ENCODE measurements around the gene TAF1B.

Gene TAF1B

GRCh38 chr2:9867881-9868280, 24.6 kb downstream of the TAF1B start:
- Histone ChIP-seq H3K36me3 (peaks cover 37% of the 10 kb centered on the region), H3K27me3 (no peaks in the 10 kb centered on the region), H3K4me1 (no peaks in the 10 kb centered on the region), H3K9me3 (no peaks in the 10 kb centered on the region), H3K4me3 (ENCODE audit: low read depth, low read length) (no peak overlapping the region)
- no peak for DNase-seq
- no peak for TF ChIP-seq CTCF (IDR thresholded peaks at IDR 0.05; ENCODE audit: low read depth, low read length)

- DNase-seq = no peak
- Histone ChIP-seq H3K9me3 (no peaks in the 10 kb centered on the region), H3K4me1 (no peaks in the 10 kb centered on the region), H3K36me3 (peaks cover 69% of the 10 kb centered on the region), H3K4me3 (ENCODE audit: low read depth, low read length) (no peak overlapping the region), H3K27me3 (no peaks in the 10 kb centered on the region)
- no peak for TF ChIP-seq CTCF (IDR thresholded peaks at IDR 0.05; ENCODE audit: low read depth, low read length)
Measured at GRCh38 chr2:9873337-9873736, 30.1 kb downstream of the TAF1B start.

- no peak for DNase-seq
- peaks cover 54% of the 10 kb centered on the region for H3K36me3 ChIP-seq
- H3K4me1 ChIP-seq = no peaks in the 10 kb centered on the region
- no peak overlapping the region for H3K4me3 ChIP-seq (ENCODE audit: low read depth, low read length)
- no peaks in the 10 kb centered on the region for H3K27me3 ChIP-seq
- TF ChIP-seq CTCF (IDR thresholded peaks at IDR 0.05; ENCODE audit: low read depth, low read length) = no peak
- no peaks in the 10 kb centered on the region for H3K9me3 ChIP-seq
Measured at GRCh38 chr2:9877026-9877425, 33.8 kb downstream of the TAF1B start.

GRCh38 chr2:9877726-9878125, 34.5 kb downstream of the TAF1B start:
- Histone ChIP-seq H3K4me3 (ENCODE audit: low read depth, low read length) (no peak overlapping the region), H3K36me3 (peaks cover 49% of the 10 kb centered on the region), H3K9me3 (no peaks in the 10 kb centered on the region), H3K27me3 (no peaks in the 10 kb centered on the region), H3K4me1 (no peaks in the 10 kb centered on the region)
- no peak for DNase-seq
- TF ChIP-seq CTCF (IDR thresholded peaks at IDR 0.05; ENCODE audit: low read depth, low read length) = no peak

GRCh38 chr2:9879455-9880194, 36.4 kb downstream of the TAF1B start:
- Histone ChIP-seq H3K27me3 (no peaks in the 10 kb centered on the region), H3K36me3 (peaks cover 47% of the 10 kb centered on the region), H3K4me3 (ENCODE audit: low read depth, low read length) (no peak overlapping the region), H3K4me1 (no peaks in the 10 kb centered on the region), H3K9me3 (no peaks in the 10 kb centered on the region)
- no peak for TF ChIP-seq CTCF (IDR thresholded peaks at IDR 0.05; ENCODE audit: low read depth, low read length)
- DNase-seq = no peak

GRCh38 chr2:9883897-9884296, 40.6 kb downstream of the TAF1B start:
- H3K4me1 ChIP-seq = peaks cover 2% of the 10 kb centered on the region
- no peak for TF ChIP-seq CTCF (IDR thresholded peaks at IDR 0.05; ENCODE audit: low read depth, low read length)
- peaks cover 31% of the 10 kb centered on the region for H3K36me3 ChIP-seq
- no peak overlapping the region for H3K4me3 ChIP-seq (ENCODE audit: low read depth, low read length)
- H3K9me3 ChIP-seq = no peaks in the 10 kb centered on the region
- no peak for DNase-seq
- H3K27me3 ChIP-seq = no peaks in the 10 kb centered on the region

Measured in BE2C (cell line).